ENCODE measurements around the gene PYDC1. TPM values are rescaled to one million over a fixed set of nuclear protein-coding genes. Genes with fewer than 3 reads are reported as not detected.
"Not testable (repeated sequence)": the region's sequence is repeated elsewhere in the genome, so short reads cannot be mapped to it uniquely, and the experiment has no call there.

PYDC1 gene
- total RNA-seq, 4 donors from 2014 or later: not detected

DNA sequence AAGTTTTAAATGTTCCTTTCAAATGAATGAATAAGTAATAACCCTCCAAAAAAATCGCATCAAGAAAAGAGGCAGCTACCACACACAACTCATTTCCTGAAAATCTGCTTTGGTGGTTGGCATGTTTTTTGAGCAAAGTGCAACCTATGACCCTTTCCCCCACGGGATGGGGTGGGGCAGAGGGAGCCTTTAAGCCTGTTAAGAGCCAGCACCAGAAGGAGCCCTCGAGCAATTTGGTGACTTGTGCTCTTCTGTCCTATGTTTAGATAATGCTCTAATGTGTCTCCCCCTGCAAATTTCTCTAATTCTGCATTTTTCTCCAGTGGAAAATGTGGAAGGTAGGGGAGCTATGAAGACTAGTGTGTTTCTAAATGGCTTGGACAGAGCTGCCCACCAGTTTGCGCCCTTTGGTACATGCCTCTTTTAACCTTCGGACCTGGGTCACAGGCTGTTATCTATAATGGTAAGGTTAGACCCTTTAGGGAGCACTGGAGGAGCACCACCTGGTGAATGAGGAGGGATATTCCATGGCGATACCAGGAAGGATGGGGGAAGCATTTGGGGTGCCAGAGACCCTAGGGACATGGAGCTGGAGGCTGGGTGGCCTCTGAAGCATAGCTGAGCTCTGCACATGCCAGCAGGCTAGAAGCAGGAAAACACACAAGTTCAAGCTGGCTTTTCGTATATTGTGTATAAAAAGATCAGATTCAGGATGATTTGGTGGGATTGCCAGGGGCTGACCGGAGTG is 15.9 kb downstream of the PYDC1 start:
- H3K36me3 ChIP-seq: no peaks in the 10 kb centered on the region
- intact Hi-C loops (cut with DNase I; ENCODE audit: low total_unique reads): no loop called here
- no peak for DNase-seq
- H3K4me1 ChIP-seq: no peaks in the 10 kb centered on the region
- H3K27me3 ChIP-seq: no peaks in the 10 kb centered on the region
- no peak overlapping the region for H3K4me3 ChIP-seq
- H3K9me3 ChIP-seq: no peaks in the 10 kb centered on the region
- no peak overlapping the region for H3K27ac ChIP-seq
- TF ChIP-seq CTCF (IDR thresholded peaks at IDR 0.05) (no peak), POLR2A (IDR thresholded peaks at IDR 0.05) (no peak)

DNA sequence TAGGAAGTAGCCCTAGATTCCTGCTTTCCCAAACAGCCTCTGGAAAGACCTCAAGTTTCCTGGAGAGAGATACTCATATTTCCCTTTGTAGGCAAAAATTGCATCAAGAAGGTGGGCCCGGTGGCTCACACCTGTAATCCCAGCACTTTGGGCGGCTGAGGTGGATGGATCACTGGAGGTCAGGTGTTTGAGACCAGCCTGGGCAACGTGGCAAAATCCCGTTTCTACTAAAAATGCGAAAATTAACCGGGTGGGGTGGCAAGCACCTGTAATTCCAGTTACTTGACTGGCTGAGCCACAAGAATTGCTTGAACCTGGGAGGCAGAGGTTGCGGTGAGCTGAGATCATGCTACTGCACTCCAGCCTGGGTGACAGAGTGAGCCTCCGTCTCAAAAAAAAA is 16.8 kb downstream of the PYDC1 start:
- H3K27ac ChIP-seq; intact Hi-C loops (cut with DNase I; ENCODE audit: low total_unique reads); H3K9me3 ChIP-seq; H3K27me3 ChIP-seq; DNase-seq; H3K4me3 ChIP-seq; H3K4me1 ChIP-seq; H3K36me3 ChIP-seq: not testable (repeated sequence)

- Histone ChIP-seq H3K27me3 (no peaks in the 10 kb centered on the region), H3K36me3 (no peaks in the 10 kb centered on the region), H3K4me1 (no peaks in the 10 kb centered on the region), H3K9me3 (no peaks in the 10 kb centered on the region), H3K27ac (no peak overlapping the region), H3K4me3 (no peak overlapping the region)
- intact Hi-C loops (cut with DNase I; ENCODE audit: low total_unique reads): no loop called here
- no peak for DNase-seq
- TF ChIP-seq CTCF (IDR thresholded peaks at IDR 0.05): no peak
- no peak for TF ChIP-seq POLR2A (IDR thresholded peaks at IDR 0.05)
Observed at GRCh38 chr16:31199430-31200041, 17.4 kb downstream of the PYDC1 start.

- Histone ChIP-seq H3K27ac (no peak overlapping the region), H3K4me1 (no peaks in the 10 kb centered on the region), H3K9me3 (no peaks in the 10 kb centered on the region), H3K36me3 (no peaks in the 10 kb centered on the region), H3K4me3 (no peak overlapping the region), H3K27me3 (no peaks in the 10 kb centered on the region)
- intact Hi-C loops (cut with DNase I; ENCODE audit: low total_unique reads): no loop called here
- TF ChIP-seq CTCF (IDR thresholded peaks at IDR 0.05) (no peak), POLR2A (IDR thresholded peaks at IDR 0.05) (no peak)
- no peak for DNase-seq
Observed at GRCh38 chr16:31198207-31198882, 18.6 kb downstream of the PYDC1 start.

DNA sequence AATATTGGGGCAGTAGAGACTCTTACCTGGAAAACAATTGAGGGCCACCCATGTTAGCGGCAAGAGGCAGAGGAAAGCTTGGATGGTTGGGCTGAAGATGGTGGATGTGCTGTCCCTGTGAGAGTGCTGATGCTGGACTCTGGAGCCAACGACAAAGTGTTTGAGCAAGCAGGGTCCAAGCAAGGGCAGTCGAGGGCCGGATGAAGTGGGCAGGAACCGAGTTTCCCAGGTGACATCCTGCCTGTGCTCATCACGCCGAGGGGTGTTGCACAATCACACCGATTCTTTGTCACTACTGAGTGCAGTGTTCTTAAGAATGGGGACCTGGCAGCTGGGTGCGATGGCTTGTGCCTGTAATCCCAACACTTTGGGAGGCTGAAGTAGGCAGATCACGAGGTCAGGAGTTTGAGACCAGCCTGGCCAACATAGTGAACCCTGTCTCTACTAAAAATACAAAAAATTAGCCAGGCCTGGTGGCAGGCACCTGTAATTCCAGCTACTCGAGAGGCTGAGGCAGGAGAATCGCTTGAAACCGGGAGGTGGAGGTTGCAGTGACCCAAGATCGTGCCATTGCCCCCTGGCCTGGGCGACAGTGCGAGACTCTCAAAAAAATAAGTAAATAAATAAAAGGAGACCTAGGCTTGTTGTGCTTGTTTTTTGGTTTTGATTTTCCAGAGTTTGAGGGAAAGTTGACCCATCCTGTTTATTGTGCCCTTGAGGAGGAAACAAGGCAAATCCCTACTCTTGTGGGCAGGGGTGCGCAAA is 20.4 kb downstream of the PYDC1 start:
- DNase-seq: no peak
- intact Hi-C loops (cut with DNase I; ENCODE audit: low total_unique reads): no loop called here
- no peak for TF ChIP-seq POLR2A (IDR thresholded peaks at IDR 0.05)
- no peak for TF ChIP-seq CTCF (IDR thresholded peaks at IDR 0.05)
- Histone ChIP-seq H3K4me1 (no peaks in the 10 kb centered on the region), H3K36me3 (no peaks in the 10 kb centered on the region), H3K9me3 (no peaks in the 10 kb centered on the region), H3K4me3 (no peak overlapping the region), H3K27ac (no peak overlapping the region), H3K27me3 (no peaks in the 10 kb centered on the region)

GRCh38 chr16:31195861-31196260 is 21.1 kb downstream of the PYDC1 start:
- H3K36me3 ChIP-seq, DNase-seq: not testable (repeated sequence)

More at GRCh38 chr16:31195861-31196260, 21.1 kb downstream of the PYDC1 start:
- H3K27ac ChIP-seq; H3K4me3 ChIP-seq; H3K4me1 ChIP-seq; H3K9me3 ChIP-seq; intact Hi-C loops (cut with DNase I; ENCODE audit: low total_unique reads); H3K27me3 ChIP-seq: not testable (repeated sequence)

Measured in uterus (tissue), 4 donors.